Activated T-helper 1 cell treated with anti-CD3 and anti-CD28 coated beads, Interleukin-12 subunit alpha, Interleukin-12 subunit beta, Interleukin-2, Interleukin-4 antibody, amounts not matched to agents 30 ng/mL and 10 ng/mL and 1 ng/mL, durations not matched to agents 14 hours and 24 hours and 36 hours (primary cell): ENCODE results near the gene CARD11. TPM values are rescaled to one million over a fixed set of nuclear protein-coding genes. Genes with fewer than 3 reads are reported as not detected.

Source experiments
- DNase-seq: peaks from one replicate; pipeline ENCODE4 v3.0.0; 2021; ENCODE audit warnings: low spot score
- H3K27ac Mint-ChIP-seq: one replicate; pipeline ENCODE4 v1.8.0; 2021; ENCODE audit warnings: mild to moderate bottlenecking, mixed read lengths
- H3K27me3 Mint-ChIP-seq: one replicate; pipeline ENCODE4 v1.8.0; 2022; ENCODE audit warnings: mild to moderate bottlenecking, moderate library complexity, mixed read lengths; ENCODE audit not compliant: insufficient read depth
- H3K36me3 Mint-ChIP-seq: one replicate; pipeline ENCODE4 v1.8.0; 2021; ENCODE audit warnings: low read depth, mixed read lengths
- H3K4me1 Mint-ChIP-seq: one replicate; pipeline ENCODE4 v1.8.0; 2021; ENCODE audit warnings: low read depth, mixed read lengths
- H3K4me3 Mint-ChIP-seq: one replicate; pipeline ENCODE4 v1.8.0; 2021; ENCODE audit warnings: mild to moderate bottlenecking, moderate library complexity, mixed read lengths
- H3K9me3 Mint-ChIP-seq: one replicate; pipeline ENCODE4 v1.8.0; 2021; ENCODE audit warnings: mixed read lengths
- intact Hi-C: fragments of 100-400 bp; cut with micrococcal nuclease; formaldehyde crosslinking; loops from one replicate; pipeline ENCODE4 v1.15.1; 2024
- total RNA-seq: library from RNA; stranded (reverse); gene quantifications from 2 replicates; pipeline ENCODE4 v1.2.3, GENCODE V29; 2022

CARD11 gene
- total RNA-seq, 1 donor from 2014 or later, result 128 TPM

- no peak for DNase-seq
- H3K27me3 Mint-ChIP-seq, result no peaks in the 10 kb centered on the region
- intact Hi-C loops, result no loop called here
- peaks cover 5% of the 10 kb centered on the region for H3K9me3 Mint-ChIP-seq
- H3K27ac Mint-ChIP-seq, result peak overlapping the region; percentile 64
- peaks cover 40% of the 10 kb centered on the region for H3K36me3 Mint-ChIP-seq
- H3K4me1 Mint-ChIP-seq, result peaks cover 26% of the 10 kb centered on the region
- peak overlapping the region; percentile 17 for H3K4me3 Mint-ChIP-seq
These were observed 71.5 kb downstream of the CARD11 start for GRCh38 chr7:2971914-2972834.

- Mint-ChIP-seq H3K4me3 (no peak overlapping the region), H3K27me3 (no peaks in the 10 kb centered on the region), H3K27ac (no peak overlapping the region), H3K9me3 (peaks cover 16% of the 10 kb centered on the region), H3K36me3 (peaks cover 47% of the 10 kb centered on the region), H3K4me1 (peaks cover 31% of the 10 kb centered on the region)
- intact Hi-C loops, result no loop called here
- no peak for DNase-seq
These were observed 72.8 kb downstream of the CARD11 start for GRCh38 chr7:2970861-2971260.

GRCh38 chr7:2970307-2970664 lies 73.4 kb downstream of the CARD11 start:
- intact Hi-C loops, result no loop called here
- H3K27me3 Mint-ChIP-seq, result no peaks in the 10 kb centered on the region
- peaks cover 48% of the 10 kb centered on the region for H3K36me3 Mint-ChIP-seq
- H3K4me1 Mint-ChIP-seq, result peaks cover 31% of the 10 kb centered on the region
- peaks cover 22% of the 10 kb centered on the region for H3K9me3 Mint-ChIP-seq
- DNase-seq, result no peak
- H3K27ac Mint-ChIP-seq, result no peak overlapping the region
- no peak overlapping the region for H3K4me3 Mint-ChIP-seq

- no peak overlapping the region for H3K27ac Mint-ChIP-seq
- H3K27me3 Mint-ChIP-seq, result no peaks in the 10 kb centered on the region
- intact Hi-C loops, result no loop called here
- no peak for DNase-seq
- H3K4me1 Mint-ChIP-seq, result peaks cover 33% of the 10 kb centered on the region
- H3K4me3 Mint-ChIP-seq, result no peak overlapping the region
- H3K9me3 Mint-ChIP-seq, result peaks cover 23% of the 10 kb centered on the region
- H3K36me3 Mint-ChIP-seq, result peaks cover 47% of the 10 kb centered on the region
These were observed 74.0 kb downstream of the CARD11 start for GRCh38 chr7:2969398-2970306.

- intact Hi-C loops, result no loop called here
- Mint-ChIP-seq H3K9me3 (peaks cover 23% of the 10 kb centered on the region), H3K27ac (no peak overlapping the region), H3K4me3 (no peak overlapping the region), H3K4me1 (peaks cover 31% of the 10 kb centered on the region), H3K27me3 (no peaks in the 10 kb centered on the region), H3K36me3 (peaks cover 45% of the 10 kb centered on the region)
- DNase-seq, result no peak
These were observed 74.9 kb downstream of the CARD11 start for GRCh38 chr7:2968616-2969397.

- Mint-ChIP-seq H3K4me1 (peaks cover 29% of the 10 kb centered on the region), H3K4me3 (no peak overlapping the region), H3K27me3 (no peaks in the 10 kb centered on the region), H3K9me3 (peaks cover 23% of the 10 kb centered on the region), H3K36me3 (peaks cover 41% of the 10 kb centered on the region), H3K27ac (no peak overlapping the region)
- DNase-seq, result no peak
- intact Hi-C loops, result no loop called here
These were observed 75.5 kb downstream of the CARD11 start for GRCh38 chr7:2968176-2968575.

GRCh38 chr7:2967705-2968104 lies 76.0 kb downstream of the CARD11 start:
- H3K36me3 Mint-ChIP-seq, result peaks cover 45% of the 10 kb centered on the region
- peaks cover 23% of the 10 kb centered on the region for H3K9me3 Mint-ChIP-seq
- H3K4me1 Mint-ChIP-seq, result peaks cover 31% of the 10 kb centered on the region
- H3K4me3 Mint-ChIP-seq, result no peak overlapping the region
- intact Hi-C loops, result no loop called here
- no peaks in the 10 kb centered on the region for H3K27me3 Mint-ChIP-seq
- no peak for DNase-seq
- no peak overlapping the region for H3K27ac Mint-ChIP-seq

GRCh38 chr7:2967253-2967652 lies 76.4 kb downstream of the CARD11 start:
- Mint-ChIP-seq H3K4me1 (peaks cover 31% of the 10 kb centered on the region), H3K9me3 (peaks cover 23% of the 10 kb centered on the region)
- intact Hi-C loops, result no loop called here

GRCh38 chr7:2966466-2967078 lies 77.1 kb downstream of the CARD11 start:
- peaks cover 34% of the 10 kb centered on the region for H3K4me1 Mint-ChIP-seq
- intact Hi-C loops, result no loop called here
- H3K9me3 Mint-ChIP-seq, result peaks cover 23% of the 10 kb centered on the region
- no peak overlapping the region for H3K27ac Mint-ChIP-seq
- no peak for DNase-seq
- no peaks in the 10 kb centered on the region for H3K27me3 Mint-ChIP-seq
- H3K4me3 Mint-ChIP-seq, result no peak overlapping the region
- H3K36me3 Mint-ChIP-seq, result peaks cover 47% of the 10 kb centered on the region

More at GRCh38 chr7:2967253-2967652, 76.4 kb downstream of the CARD11 start:
- H3K27ac Mint-ChIP-seq, result no peak overlapping the region
- DNase-seq, result no peak
- H3K27me3 Mint-ChIP-seq, result no peaks in the 10 kb centered on the region
- no peak overlapping the region for H3K4me3 Mint-ChIP-seq
- peaks cover 43% of the 10 kb centered on the region for H3K36me3 Mint-ChIP-seq

GRCh38 chr7:2965745-2966270 lies 77.9 kb downstream of the CARD11 start:
- intact Hi-C loops, result loop anchor here (1.0 kb wide), 1 partner anchor 10 kb away; no protein-coding TSS in a partner anchor
- DNase-seq, result no peak
- peak overlapping the region; percentile 38 for H3K27ac Mint-ChIP-seq
- peaks cover 36% of the 10 kb centered on the region for H3K4me1 Mint-ChIP-seq
- H3K4me3 Mint-ChIP-seq, result no peak overlapping the region
- peaks cover 23% of the 10 kb centered on the region for H3K9me3 Mint-ChIP-seq
- peaks cover 49% of the 10 kb centered on the region for H3K36me3 Mint-ChIP-seq
- H3K27me3 Mint-ChIP-seq, result no peaks in the 10 kb centered on the region

GRCh38 chr7:2965301-2965700 lies 78.4 kb downstream of the CARD11 start:
- Mint-ChIP-seq H3K4me3 (no peak overlapping the region), H3K27ac (no peak overlapping the region), H3K36me3 (peaks cover 52% of the 10 kb centered on the region), H3K9me3 (peaks cover 23% of the 10 kb centered on the region), H3K4me1 (peaks cover 36% of the 10 kb centered on the region), H3K27me3 (no peaks in the 10 kb centered on the region)
- intact Hi-C loops, result loop anchor here (1.0 kb wide), 1 partner anchor 9 kb away; no protein-coding TSS in a partner anchor
- no peak for DNase-seq

- intact Hi-C loops, result no loop called here
- no peak overlapping the region for H3K27ac Mint-ChIP-seq
- no peak overlapping the region for H3K4me3 Mint-ChIP-seq
- H3K36me3 Mint-ChIP-seq, result peaks cover 54% of the 10 kb centered on the region
- peaks cover 40% of the 10 kb centered on the region for H3K4me1 Mint-ChIP-seq
- no peaks in the 10 kb centered on the region for H3K27me3 Mint-ChIP-seq
- no peak for DNase-seq
- peaks cover 23% of the 10 kb centered on the region for H3K9me3 Mint-ChIP-seq
These were observed 79.5 kb downstream of the CARD11 start for GRCh38 chr7:2964208-2964607.
